ENCODE measurements around the gene DYNLL1. TPM values are rescaled to one million over a fixed set of nuclear protein-coding genes. Genes with fewer than 3 reads are reported as not detected.

DYNLL1 gene
- total and polyA plus RNA-seq, 2 of the 13 experiments (the other 11 are each of a cell fraction or from before 2014, with no cell fraction given), result 271 to 294 TPM

DNA sequence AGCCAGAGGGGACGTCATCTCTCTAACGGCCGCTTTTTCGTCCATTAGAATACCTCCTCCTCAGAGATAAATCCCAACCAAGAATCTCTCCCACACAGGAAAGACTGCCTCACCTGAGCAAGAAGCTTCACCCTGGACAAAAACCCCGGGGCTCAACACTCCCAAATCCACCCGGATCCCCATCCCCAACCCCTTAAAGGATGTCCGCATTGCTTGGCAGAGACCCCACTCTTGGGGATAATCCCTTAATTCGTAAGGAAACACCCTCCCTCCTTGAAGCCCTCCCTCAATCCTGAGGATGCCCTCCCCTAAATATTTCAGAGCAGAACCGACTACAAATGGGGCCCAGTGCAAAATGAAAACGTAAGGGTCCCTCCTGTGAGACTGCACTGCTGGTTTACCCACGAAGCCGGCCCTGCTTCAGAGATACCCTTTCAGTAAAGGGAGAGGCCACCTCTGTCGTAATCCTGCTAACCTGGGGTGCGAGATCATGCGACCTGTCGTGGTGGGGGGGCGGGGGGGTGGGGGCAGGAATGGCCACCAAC lies 655 bp upstream of the DYNLL1 start:
- H3K9me3 ChIP-seq (ENCODE audit: low read length), result no peaks in the 10 kb centered on the region
- H3K9ac ChIP-seq (ENCODE audit: insufficient read depth, low read depth, low read length), result peak overlapping the region; percentile 79
- BruUV-seq (replicated peaks), result no TSS peak
- WGBS (ENCODE audit: low lambda C conversion rate), result 6% methylated on average over 11 of the region's 17 CpGs
- CTCF ChIA-PET (ENCODE audit: low intra/inter-chr PET ratio, low total read pairs), result no interaction called here
- in situ Hi-C loops (cut with HindIII; ENCODE audit: extremely low pct_ligation_motif_present, low pct_unique_long_range_greater_than_20kb), result no loop called here
- peaks cover 27% of the 10 kb centered on the region for H3K79me2 ChIP-seq (ENCODE audit: insufficient read depth, low read length)
- ATAC-seq (peak; percentile 11), FAIRE-seq (no peak), DNase-seq (ENCODE audit: low spot score) (no peak)
- H3K36me3 ChIP-seq (replicated peaks in 1 of 2; ENCODE audit: control insufficient read depth in 1 of 2, insufficient read depth in 2 of 2, low read length in 2 of 2), result peaks cover 3 to 9% of the 10 kb centered on the region in 2 experiments; a peak in 3 of 5 replicates
- POLR2A ChIA-PET, result interaction anchor here (1.0 to 2.8 kb wide), 11 partner anchors 9 to 267 kb away, joined by 3 to 30 read pairs (median 7); partner anchors contain the start of genes COQ5, POP5, RNU4-1 and RNU4-2
- H3K27ac ChIP-seq (ENCODE audit: extremely low read length, insufficient read depth, low read length), result peak overlapping the region; percentile 44
- no peak overlapping the region for H2AFZ ChIP-seq (ENCODE audit: low read length)
- H3K4me2 ChIP-seq (ENCODE audit: low read depth, low read length), result peak overlapping the region; percentile 98
- peak overlapping the region; percentile 79 to 100 (median 95) for H3K4me3 ChIP-seq (replicated peaks in 1 of 3; ENCODE audit: insufficient read depth in 1 of 3, low read depth in 2 of 3, low read length in 3 of 3)
- H3K4me1 ChIP-seq (ENCODE audit: insufficient read depth, low read length), result peaks cover 28% of the 10 kb centered on the region
- no peaks in the 10 kb centered on the region; a peak in 1 of 5 replicates for H3K27me3 ChIP-seq (ENCODE audit: control insufficient read depth in 1 of 2, insufficient read depth in 2 of 2, low read length in 2 of 2)
- intact Hi-C loops (cut with micrococcal nuclease; ENCODE audit: unreplicated experiment), result loop anchor here (5.0 kb wide), 1 partner anchor 42 kb away; no protein-coding TSS in a partner anchor
- peaks cover 10% of the 10 kb centered on the region for H4K20me1 ChIP-seq (ENCODE audit: insufficient read depth, low read length)
- TF ChIP-seq ZSCAN22 (CRISPR knock-in tag; IDR thresholded peaks at IDR 0.05) (no peak), ZNF576 (CRISPR knock-in tag; IDR thresholded peaks at IDR 0.05) (no peak), ZNF256 (CRISPR knock-in tag; conservative IDR thresholded peaks at IDR 0.05) (no peak), GFI1 (CRISPR knock-in tag; IDR thresholded peaks at IDR 0.05; ENCODE audit: borderline replicate concordance) (no peak), ELF4 (CRISPR knock-in tag; IDR thresholded peaks at IDR 0.05; ENCODE audit: borderline replicate concordance) (no peak), ZKSCAN1 (IDR thresholded peaks at IDR 0.05; ENCODE audit: low read length) (no peak), ZNF746 (CRISPR knock-in tag; IDR thresholded peaks at IDR 0.05) (0 out of 2 replicates have a peak, but pooled peaks have one; percentile 17), RBAK (CRISPR knock-in tag; IDR thresholded peaks at IDR 0.05) (no peak), ZNF772 (CRISPR knock-in tag; IDR thresholded peaks at IDR 0.05) (no peak), ARID3A (IDR thresholded peaks at IDR 0.05; ENCODE audit: low read depth, low read length) (no peak), GPN1 (CRISPR knock-in tag; IDR thresholded peaks at IDR 0.05; ENCODE audit: borderline replicate concordance) (no peak), POLR2AphosphoS5 (IDR thresholded peaks at IDR 0.05; ENCODE audit: low read depth, low read length) (no peak), ZNF205 (CRISPR knock-in tag; IDR thresholded peaks at IDR 0.05) (no peak), POGZ (CRISPR knock-in tag; IDR thresholded peaks at IDR 0.05) (no peak), ZC3H4 (CRISPR knock-in tag; IDR thresholded peaks at IDR 0.05; ENCODE audit: borderline replicate concordance) (no peak), AGO1 (IDR thresholded peaks at IDR 0.05; ENCODE audit: low read depth, low read length, poor library complexity, severe bottlenecking) (no peak), SSRP1 (CRISPR knock-in tag; IDR thresholded peaks at IDR 0.05) (no peak), ZBTB26 (CRISPR knock-in tag; IDR thresholded peaks at IDR 0.05; ENCODE audit: borderline replicate concordance) (no peak), GATAD2A (CRISPR knock-in tag; IDR thresholded peaks at IDR 0.05) (no peak)
- TF ChIP-seq, protein P1, sequence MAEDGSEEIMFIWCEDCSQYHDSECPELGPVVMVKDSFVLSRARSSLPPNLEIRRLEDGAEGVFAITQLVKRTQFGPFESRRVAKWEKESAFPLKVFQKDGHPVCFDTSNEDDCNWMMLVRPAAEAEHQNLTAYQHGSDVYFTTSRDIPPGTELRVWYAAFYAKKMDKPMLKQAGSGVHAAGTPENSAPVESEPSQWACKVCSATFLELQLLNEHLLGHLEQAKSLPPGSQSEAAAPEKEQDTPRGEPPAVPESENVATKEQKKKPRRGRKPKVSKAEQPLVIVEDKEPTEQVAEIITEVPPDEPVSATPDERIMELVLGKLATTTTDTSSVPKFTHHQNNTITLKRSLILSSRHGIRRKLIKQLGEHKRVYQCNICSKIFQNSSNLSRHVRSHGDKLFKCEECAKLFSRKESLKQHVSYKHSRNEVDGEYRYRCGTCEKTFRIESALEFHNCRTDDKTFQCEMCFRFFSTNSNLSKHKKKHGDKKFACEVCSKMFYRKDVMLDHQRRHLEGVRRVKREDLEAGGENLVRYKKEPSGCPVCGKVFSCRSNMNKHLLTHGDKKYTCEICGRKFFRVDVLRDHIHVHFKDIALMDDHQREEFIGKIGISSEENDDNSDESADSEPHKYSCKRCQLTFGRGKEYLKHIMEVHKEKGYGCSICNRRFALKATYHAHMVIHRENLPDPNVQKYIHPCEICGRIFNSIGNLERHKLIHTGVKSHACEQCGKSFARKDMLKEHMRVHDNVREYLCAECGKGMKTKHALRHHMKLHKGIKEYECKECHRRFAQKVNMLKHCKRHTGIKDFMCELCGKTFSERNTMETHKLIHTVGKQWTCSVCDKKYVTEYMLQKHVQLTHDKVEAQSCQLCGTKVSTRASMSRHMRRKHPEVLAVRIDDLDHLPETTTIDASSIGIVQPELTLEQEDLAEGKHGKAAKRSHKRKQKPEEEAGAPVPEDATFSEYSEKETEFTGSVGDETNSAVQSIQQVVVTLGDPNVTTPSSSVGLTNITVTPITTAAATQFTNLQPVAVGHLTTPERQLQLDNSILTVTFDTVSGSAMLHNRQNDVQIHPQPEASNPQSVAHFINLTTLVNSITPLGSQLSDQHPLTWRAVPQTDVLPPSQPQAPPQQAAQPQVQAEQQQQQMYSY (CRISPR knock-in tag; IDR thresholded peaks at IDR 0.05), result no peak
